H1 (cell line): ENCODE measurements around the gene FAM136A. TPM values are rescaled to one million over a fixed set of nuclear protein-coding genes. Genes with fewer than 3 reads are reported as not detected.

Source experiments
- CTCF ChIA-PET: fragments of 300-600 bp; sonication (Branson Sonifier 250); formaldehyde crosslinking; loops from one replicate; lab custom pipeline; 2021; ENCODE audit not compliant: partially characterized antibody; lab: Charles Lee
- POLR2A ChIA-PET: fragments of 300-600 bp; sonication (Branson Sonifier 250); formaldehyde crosslinking; loops from one replicate; lab custom pipeline; 2021; ENCODE audit warnings: inconsistent platforms; ENCODE audit not compliant: partially characterized antibody; lab: Charles Lee
- DNase-seq, 2 experiments: peaks; one replicate each; pipeline versions ENCODE4 v3.0.0 to v3.0.0-alpha.2; 2010 to 2022; ENCODE audit warnings: low spot score in 2 of 2, low read depth in 1 of 2, mixed read lengths in 1 of 2
- FAIRE-seq: peaks from 2 replicates; lab custom pipeline; 2011; peaks lifted over from hg19 to GRCh38; lab: Jason Lieb, UNC
- H2AFZ ChIP-seq: 2 replicates; pipeline ENCODE4 v1.8.1; 2012; ENCODE audit warnings: low read length, inconsistent platforms
- H2AK5ac ChIP-seq: 2 replicates; pipeline ENCODE4 v1.6.1; 2013; ENCODE audit warnings: low read depth, low read length
- H2BK120ac ChIP-seq: replicated peaks from 2 replicates; pipeline ENCODE3; 2013; ENCODE audit warnings: low read depth, low read length, inconsistent platforms
- H2BK12ac ChIP-seq: 2 replicates; pipeline ENCODE4 v1.6.1; 2013; ENCODE audit warnings: low read depth, low read length
- H2BK15ac ChIP-seq: 2 replicates; pipeline ENCODE4 v1.6.1; 2013; ENCODE audit warnings: low read length
- H2BK20ac ChIP-seq: 2 replicates; pipeline ENCODE4 v1.6.1; 2013; ENCODE audit warnings: low read length
- H2BK5ac ChIP-seq: 2 replicates; pipeline ENCODE4 v1.6.1; 2013; ENCODE audit warnings: low read depth, low read length
- H3K14ac ChIP-seq: 2 replicates; pipeline ENCODE4 v1.6.1; 2013; ENCODE audit warnings: inconsistent platforms; ENCODE audit not compliant: insufficient read length
- H3K18ac ChIP-seq: 2 replicates; pipeline ENCODE4 v1.6.1; 2013; ENCODE audit warnings: low read length; ENCODE audit errors: extremely low read depth
- H3K23ac ChIP-seq: 2 replicates; pipeline ENCODE4 v1.6.1; 2013; ENCODE audit warnings: inconsistent platforms; ENCODE audit not compliant: insufficient read length
- H3K23me2 ChIP-seq: 2 replicates; pipeline ENCODE4 v1.6.1; 2013; ENCODE audit warnings: low read depth, low read length
- H3K27ac ChIP-seq: 2 replicates; pipeline ENCODE4 v1.6.1; 2011; ENCODE audit warnings: low read depth, low read length, inconsistent platforms
- H3K27me3 ChIP-seq, 4 experiments: replicated peaks in 1 of 4; 1 replicate in 1 of 4; 2 replicates in 3 of 4; pipeline versions ENCODE4 v1.6.1 to v1.8.1; 2011 to 2013; ENCODE audit warnings: low read length in 3 of 4, mild to moderate bottlenecking in 3 of 4, inconsistent platforms in 2 of 4, mixed read lengths in 2 of 4, moderate library complexity in 1 of 4; ENCODE audit not compliant: control insufficient read depth in 3 of 4, insufficient read depth in 3 of 4; ENCODE audit errors: extremely low read depth in 1 of 4
- H3K36me3 ChIP-seq, 4 experiments: 2 replicates each; pipeline versions ENCODE4 v1.6.1 to v1.8.1; 2011 to 2013; ENCODE audit warnings: mild to moderate bottlenecking in 4 of 4, low read length in 3 of 4, moderate library complexity in 2 of 4, control low read depth in 1 of 4, inconsistent platforms in 1 of 4; ENCODE audit not compliant: insufficient read depth in 4 of 4, control insufficient read depth in 2 of 4
- H3K4ac ChIP-seq: replicated peaks from 2 replicates; pipeline ENCODE3; 2013; ENCODE audit warnings: low read length, low read depth, mixed read lengths, inconsistent platforms; ENCODE audit not compliant: insufficient read length
- H3K4me1 ChIP-seq, 4 experiments: replicated peaks in 1 of 4; 1 replicate in 1 of 4; 2 replicates in 3 of 4; pipeline versions ENCODE4 v1.6.1 to v1.8.1; 2011 to 2013; ENCODE audit warnings: low read length in 3 of 4, inconsistent platforms in 2 of 4, mixed read lengths in 1 of 4; ENCODE audit not compliant: insufficient read depth in 4 of 4, control insufficient read depth in 3 of 4
- H3K4me2 ChIP-seq, 2 experiments: 2 replicates each; pipeline versions ENCODE4 v1.6.1 to v1.8.1; 2011 to 2013; ENCODE audit warnings: low read depth in 2 of 2, low read length in 2 of 2, control low read depth in 1 of 2, inconsistent platforms in 1 of 2, mild to moderate bottlenecking in 1 of 2; ENCODE audit not compliant: insufficient read depth in 1 of 2
- H3K4me3 ChIP-seq, 4 experiments: fragments of 200-600, 300-600 bp in 1 of 4; sonication (generic), shearing (Covaris generic), sonication (Bioruptor Twin) in 1 of 4; 2 replicates each; pipeline versions ENCODE4 v1.5.1 to v1.8.1; 2011 to 2016; ENCODE audit warnings: low read length in 4 of 4, low read depth in 3 of 4, control low read depth in 2 of 4, inconsistent platforms in 2 of 4, mild to moderate bottlenecking in 2 of 4, mixed read lengths in 1 of 4, moderate library complexity in 1 of 4; ENCODE audit not compliant: insufficient read depth in 2 of 4; ENCODE audit errors: extremely low read depth in 1 of 4
- H3K56ac ChIP-seq: replicated peaks from 2 replicates; pipeline ENCODE3; 2013; ENCODE audit warnings: low read depth, mild to moderate bottlenecking, mixed read lengths, low read length, inconsistent platforms; ENCODE audit not compliant: insufficient read length
- H3K79me1 ChIP-seq: 2 replicates; pipeline ENCODE4 v1.6.1; 2013; ENCODE audit warnings: low read depth, low read length, control low read depth
- H3K79me2 ChIP-seq, 2 experiments: 2 replicates each; pipeline versions ENCODE4 v1.6.1 to v1.8.1; 2012 to 2013; ENCODE audit warnings: low read length in 2 of 2, mild to moderate bottlenecking in 2 of 2, inconsistent platforms in 1 of 2; ENCODE audit not compliant: insufficient read depth in 2 of 2, control insufficient read depth in 1 of 2
- H3K9ac ChIP-seq, 4 experiments: replicated peaks in 1 of 4; 1 replicate in 1 of 4; 2 replicates in 3 of 4; pipeline versions ENCODE4 v1.6.1 to v1.8.1; 2011 to 2013; ENCODE audit warnings: low read depth in 3 of 4, low read length in 3 of 4, control low read depth in 2 of 4, mild to moderate bottlenecking in 2 of 4, moderate library complexity in 2 of 4, inconsistent platforms in 1 of 4; ENCODE audit errors: extremely low read depth in 1 of 4
- H3K9me3 ChIP-seq, 2 experiments: 2 replicates each; pipeline versions ENCODE4 v1.6.1 to v1.8.1; 2012 to 2013; ENCODE audit warnings: mild to moderate bottlenecking in 2 of 2, moderate library complexity in 2 of 2, control low read depth in 1 of 2, inconsistent platforms in 1 of 2, low read depth in 1 of 2, low read length in 1 of 2, mixed read lengths in 1 of 2; ENCODE audit not compliant: insufficient read depth in 2 of 2
- H4K20me1 ChIP-seq, 2 experiments: replicated peaks in 1 of 2; 2 replicates each; pipeline versions ENCODE3 to v1.8.1; 2011 to 2013; ENCODE audit warnings: inconsistent platforms in 2 of 2, low read length in 2 of 2, mild to moderate bottlenecking in 1 of 2; ENCODE audit not compliant: insufficient read depth in 2 of 2, control insufficient read depth in 1 of 2
- H4K5ac ChIP-seq: 2 replicates; pipeline ENCODE4 v1.6.1; 2013; ENCODE audit warnings: low read length, low read depth, mixed read lengths, inconsistent platforms; ENCODE audit not compliant: insufficient read length
- H4K8ac ChIP-seq: 2 replicates; pipeline ENCODE4 v1.8.0; 2013; ENCODE audit warnings: mild to moderate bottlenecking, moderate library complexity, low read length, inconsistent platforms; ENCODE audit not compliant: insufficient read depth; ENCODE audit errors: extremely low read depth
- H4K91ac ChIP-seq: replicated peaks from 2 replicates; pipeline ENCODE3; 2013; ENCODE audit warnings: low read length, mixed read lengths, inconsistent platforms; ENCODE audit not compliant: insufficient read length
- POU5F1 ChIP-seq: IDR thresholded peaks from 2 replicates; pipeline ENCODE4 v1.6.1; 2011; ENCODE audit warnings: low read depth, mild to moderate bottlenecking, low read length, moderate library complexity
- SP2 ChIP-seq: IDR thresholded peaks from 2 replicates; pipeline ENCODE4 v1.6.1; 2012; ENCODE audit warnings: mild to moderate bottlenecking, low read length, inconsistent platforms
- WGBS, 2 experiments: shearing (Covaris generic) in 1 of 2; methylation state at CpG; one replicate each; pipeline versions ENCODE4 v1.1.6 to v1.1.7; 2013 to 2015; ENCODE audit warnings: low lambda C conversion rate in 2 of 2, mixed read lengths in 2 of 2, inconsistent platforms in 1 of 2, low coverage in 1 of 2, missing lambda C conversion rate in 1 of 2; ENCODE audit not compliant: insufficient replicate concordance in 2 of 2, insufficient coverage in 1 of 2, insufficient read length in 1 of 2; ENCODE audit errors: extremely low coverage in 1 of 2, missing lambda C conversion rate in 1 of 2; 5-methylcytosine and 5-hydroxymethylcytosine counted together
- polyA plus RNA-seq, 7 experiments: library from polyadenylated mRNA; depleted of rRNA in 3 of 7; stranded (reverse) in 5 of 7; unstranded in 2 of 7; fragments of >200 nt in 5 of 7; fragments of 200-250 nt in 2 of 7; gene quantifications; 1 replicate in 5 of 7; 2 replicates in 1 of 7; 4 replicates in 1 of 7; pipeline versions ENCODE4 v1.2.1 to v1.2.3, GENCODE V29; 2011 to 2013; ENCODE audit warnings: missing spikeins in 2 of 7, mixed read lengths in 2 of 7
- total RNA-seq: library from RNA; stranded (reverse); fragmentation: NEBNext Ultra II Directional; extraction: Animal tissue kit (Norgen Biotek cat#: 25700); gene quantifications from 2 replicates; pipeline ENCODE4 v1.2.1, GENCODE V29; 2021

The FAM136A gene
- total and polyA plus RNA-seq, 2 of the 8 experiments (the other 6 are each of a cell fraction or from before 2014, with no cell fraction given), result 58.2 to 122 TPM

- H3K4ac ChIP-seq, result no peak overlapping the region
- H3K23ac ChIP-seq, result no peak overlapping the region
- no peak overlapping the region for H2BK15ac ChIP-seq
- H3K4me1 ChIP-seq, result no peaks in the 10 kb centered on the region
- no peak overlapping the region for H2BK12ac ChIP-seq
- H3K4me3 ChIP-seq, result no peak overlapping the region
- TF ChIP-seq POU5F1, result no peak
- TF ChIP-seq SP2, result no peak
- no peak overlapping the region for H3K14ac ChIP-seq
- no peaks in the 10 kb centered on the region for H3K9me3 ChIP-seq
- H3K36me3 ChIP-seq, result no peaks in the 10 kb centered on the region
- H3K56ac ChIP-seq, result no peak overlapping the region
- WGBS, 2 experiments, result 91% methylated on average over 6 of the region's 6 CpGs; no CpG with 5 or more reads in 1 of the 2 experiments
- no peak overlapping the region for H3K9ac ChIP-seq
- H3K18ac ChIP-seq, result no peak overlapping the region
- ChIA-PET CTCF (interaction anchor here (0.6 to 2.3 kb wide), 4 partner anchors 16 to 297 kb away, joined by 3 to 9 read pairs (median 3); partner anchors contain the start of gene FAM136A), POLR2A (interaction anchor here (1.2 kb wide), 1 partner anchor 20 kb away, joined by 3 read pairs; the partner anchor contains the start of gene FAM136A)
- H2AK5ac ChIP-seq, result no peak overlapping the region
- H4K8ac ChIP-seq, result no peak overlapping the region
- no peaks in the 10 kb centered on the region for H3K79me1 ChIP-seq
- H3K27me3 ChIP-seq, result no peaks in the 10 kb centered on the region
- no peak for DNase-seq
- no peak overlapping the region for H2AFZ ChIP-seq
- H3K27ac ChIP-seq, result no peak overlapping the region
- H3K4me2 ChIP-seq, result no peak overlapping the region
- no peaks in the 10 kb centered on the region for H4K20me1 ChIP-seq
- no peak for FAIRE-seq
- H3K79me2 ChIP-seq, result no peaks in the 10 kb centered on the region
- no peak overlapping the region for H2BK5ac ChIP-seq
- no peak overlapping the region for H4K5ac ChIP-seq
- H2BK120ac ChIP-seq, result no peak overlapping the region
- H4K91ac ChIP-seq, result no peak overlapping the region
- no peaks in the 10 kb centered on the region for H3K23me2 ChIP-seq
- H2BK20ac ChIP-seq, result no peak overlapping the region
These were observed 19.5 kb upstream of the FAM136A start for GRCh38 chr2:70321370-70321769.
